Panc1 (cell line): ENCODE results near the gene RPS6KA1. TPM values are rescaled to one million over a fixed set of nuclear protein-coding genes. Genes with fewer than 3 reads are reported as not detected.

ENCODE experiments used
- ATAC-seq: fragments of 200-7000 bp; cut with Tn5 transposase; 2 replicates; pipeline ENCODE4 v1.9.1; 2020; ENCODE audit warnings: mild to moderate bottlenecking, moderate library complexity
- BruUV-seq: library from RNA; stranded (reverse); fragments of 400-500 nt; replicated peaks from 2 replicates; lab custom pipeline; 2021; lab: Mats Ljungman, UMichigan
- CTCF ChIA-PET: fragments of 300-600 bp; sonication (Branson Sonifier 250); formaldehyde crosslinking; loops from one replicate; lab custom pipeline; 2022; ENCODE audit warnings: antibody characterized with exemption; lab: Charles Lee
- POLR2A ChIA-PET: fragments of 300-600 bp; sonication (Branson Sonifier 250); formaldehyde crosslinking; loops from one replicate; lab custom pipeline; 2022; ENCODE audit warnings: antibody characterized with exemption; lab: Charles Lee
- DNase-seq: peaks from one replicate; pipeline ENCODE4 v3.0.0-alpha.2; 2010; ENCODE audit warnings: low read depth, low spot score
- H3K27ac ChIP-seq: 2 replicates; pipeline ENCODE4 v1.5.1; 2011; ENCODE audit warnings: mild to moderate bottlenecking, low read length, inconsistent platforms
- H3K27me3 ChIP-seq: fragments of 200-500 bp; sonication (Bioruptor generic); 2 replicates; pipeline ENCODE4 v1.6.0; 2014; ENCODE audit warnings: low read length, inconsistent platforms; ENCODE audit not compliant: control insufficient read depth, insufficient read depth
- H3K36me3 ChIP-seq: fragments of 200-500 bp; sonication (Bioruptor generic); 2 replicates; pipeline ENCODE4 v1.5.1; 2014; ENCODE audit warnings: inconsistent platforms, mild to moderate bottlenecking, low read length, moderate library complexity; ENCODE audit not compliant: control insufficient read depth, insufficient read depth
- H3K4me1 ChIP-seq: 2 replicates; pipeline ENCODE4 v1.5.1; 2011; ENCODE audit warnings: inconsistent platforms, mild to moderate bottlenecking, low read length, moderate library complexity; ENCODE audit not compliant: control insufficient read depth, insufficient read depth
- H3K4me3 ChIP-seq, 2 experiments: 2 replicates each; pipeline ENCODE4 v1.5.1; 2011 to 2012; ENCODE audit warnings: low read depth in 2 of 2, low read length in 2 of 2, mild to moderate bottlenecking in 2 of 2, inconsistent platforms in 1 of 2, moderate library complexity in 1 of 2
- H3K9me3 ChIP-seq: fragments of 200-500 bp; sonication (Bioruptor generic); 2 replicates; pipeline ENCODE4 v1.5.1; 2014; ENCODE audit warnings: low read depth, mild to moderate bottlenecking, inconsistent platforms, low read length, moderate library complexity; ENCODE audit not compliant: control insufficient read depth, insufficient read depth
- CTCF ChIP-seq: fragments of 450-650 bp; IDR thresholded peaks from 2 replicates; pipeline ENCODE4 v1.5.1; 2017; ENCODE audit warnings: mild to moderate bottlenecking
- POLR2AphosphoS5 ChIP-seq: IDR thresholded peaks from 2 replicates; pipeline ENCODE4 v1.6.1; 2012; ENCODE audit warnings: mild to moderate bottlenecking, low read depth, low read length, moderate library complexity
- SIN3A ChIP-seq: IDR thresholded peaks from 2 replicates; pipeline ENCODE4 v1.6.1; 2012; ENCODE audit warnings: low read depth, mild to moderate bottlenecking, low read length, moderate library complexity, borderline replicate concordance; ENCODE audit not compliant: insufficient read depth
- TCF7L2 ChIP-seq: IDR thresholded peaks from 2 replicates; pipeline ENCODE4 v1.6.1; 2011; ENCODE audit warnings: mild to moderate bottlenecking, low read depth, low read length, inconsistent platforms
- in situ Hi-C: cut with HindIII; loops from 2 replicates; pipeline ENCODE4 v1.10.0; 2016; ENCODE audit warnings: low sequenced_read_pairs, low pct_unique_long_range_greater_than_20kb
- intact Hi-C: fragments of 100-400 bp; cut with micrococcal nuclease; formaldehyde crosslinking; loops from one replicate; pipeline ENCODE4 v1.10.0; 2022; ENCODE audit not compliant: unreplicated experiment
- total RNA-seq: library from RNA; stranded (reverse); gene quantifications from one replicate; pipeline ENCODE4 v1.2.1, GENCODE V29; 2021; ENCODE audit not compliant: unreplicated experiment
- TF ChIP-seq, protein P1 (sequence below), 2 experiments: IDR thresholded peaks; 2 replicates each; pipeline ENCODE4 v1.6.1; 2011 to 2012; ENCODE audit warnings: low read depth in 2 of 2, control low read depth in 1 of 2, low read length in 1 of 2, mild to moderate bottlenecking in 1 of 2, moderate library complexity in 1 of 2; ENCODE audit not compliant: insufficient read depth in 1 of 2

The RPS6KA1 gene
- total RNA-seq, 1 experiment from 2014 or later, result 44.0 TPM

DNA sequence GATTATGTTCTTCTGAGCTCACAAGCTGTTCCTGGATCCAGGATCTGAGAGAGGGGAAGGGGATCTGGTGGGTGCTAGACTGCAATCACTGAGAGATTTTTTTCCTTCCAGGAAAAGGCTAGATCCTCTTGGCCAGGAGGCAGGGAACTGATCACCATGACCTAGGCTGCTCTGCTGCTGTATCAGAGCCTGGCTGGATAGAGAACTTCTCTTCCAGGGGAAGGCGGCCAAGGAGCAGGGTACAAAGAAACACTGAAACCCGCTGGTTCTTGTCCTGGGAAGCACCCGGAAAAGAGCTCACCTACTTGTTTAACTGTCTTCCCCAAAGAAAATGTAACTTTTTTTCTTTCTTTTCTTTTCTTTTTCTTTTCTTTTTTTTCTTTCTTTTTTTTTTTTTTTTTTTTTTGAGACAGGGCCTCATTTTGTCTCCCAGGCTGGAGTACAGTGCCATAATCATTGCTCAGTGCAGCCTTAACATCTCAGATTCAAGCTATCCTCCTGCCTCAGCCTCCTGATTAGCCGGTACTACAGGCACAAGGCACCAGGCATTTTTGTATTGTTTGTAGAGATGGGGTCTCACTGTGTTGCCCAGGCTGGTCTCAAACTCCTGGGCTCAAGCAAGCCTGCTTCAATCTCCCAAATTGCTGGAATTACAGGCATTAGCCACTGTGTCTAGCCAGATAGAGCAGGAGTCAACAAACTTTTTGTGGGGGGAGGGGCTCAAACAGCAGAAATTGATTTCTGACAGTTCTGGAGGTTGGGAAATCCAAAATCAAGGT lies 12.4 kb upstream of the RPS6KA1 start:
- intact Hi-C loops (no loop called here), in situ Hi-C loops (no loop called here)
- BruUV-seq, result no TSS peak
- Histone ChIP-seq H3K4me1 (no peaks in the 10 kb centered on the region), H3K36me3 (no peaks in the 10 kb centered on the region), H3K4me3 (no peak overlapping the region), H3K27me3 (no peaks in the 10 kb centered on the region), H3K27ac (no peak overlapping the region), H3K9me3 (no peaks in the 10 kb centered on the region)
- ATAC-seq (no peak; the same call in 1 of the 2 replicates), DNase-seq (no peak)
- CTCF ChIA-PET, result no interaction called here
- POLR2A ChIA-PET, result interaction anchor here (0.7 to 1.0 kb wide), 2 partner anchors 17 to 1235 kb away, joined by 3 to 15 read pairs; no protein-coding TSS in a partner anchor
- TF ChIP-seq, protein P1, sequence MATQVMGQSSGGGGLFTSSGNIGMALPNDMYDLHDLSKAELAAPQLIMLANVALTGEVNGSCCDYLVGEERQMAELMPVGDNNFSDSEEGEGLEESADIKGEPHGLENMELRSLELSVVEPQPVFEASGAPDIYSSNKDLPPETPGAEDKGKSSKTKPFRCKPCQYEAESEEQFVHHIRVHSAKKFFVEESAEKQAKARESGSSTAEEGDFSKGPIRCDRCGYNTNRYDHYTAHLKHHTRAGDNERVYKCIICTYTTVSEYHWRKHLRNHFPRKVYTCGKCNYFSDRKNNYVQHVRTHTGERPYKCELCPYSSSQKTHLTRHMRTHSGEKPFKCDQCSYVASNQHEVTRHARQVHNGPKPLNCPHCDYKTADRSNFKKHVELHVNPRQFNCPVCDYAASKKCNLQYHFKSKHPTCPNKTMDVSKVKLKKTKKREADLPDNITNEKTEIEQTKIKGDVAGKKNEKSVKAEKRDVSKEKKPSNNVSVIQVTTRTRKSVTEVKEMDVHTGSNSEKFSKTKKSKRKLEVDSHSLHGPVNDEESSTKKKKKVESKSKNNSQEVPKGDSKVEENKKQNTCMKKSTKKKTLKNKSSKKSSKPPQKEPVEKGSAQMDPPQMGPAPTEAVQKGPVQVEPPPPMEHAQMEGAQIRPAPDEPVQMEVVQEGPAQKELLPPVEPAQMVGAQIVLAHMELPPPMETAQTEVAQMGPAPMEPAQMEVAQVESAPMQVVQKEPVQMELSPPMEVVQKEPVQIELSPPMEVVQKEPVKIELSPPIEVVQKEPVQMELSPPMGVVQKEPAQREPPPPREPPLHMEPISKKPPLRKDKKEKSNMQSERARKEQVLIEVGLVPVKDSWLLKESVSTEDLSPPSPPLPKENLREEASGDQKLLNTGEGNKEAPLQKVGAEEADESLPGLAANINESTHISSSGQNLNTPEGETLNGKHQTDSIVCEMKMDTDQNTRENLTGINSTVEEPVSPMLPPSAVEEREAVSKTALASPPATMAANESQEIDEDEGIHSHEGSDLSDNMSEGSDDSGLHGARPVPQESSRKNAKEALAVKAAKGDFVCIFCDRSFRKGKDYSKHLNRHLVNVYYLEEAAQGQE (IDR thresholded peaks at IDR 0.05; ENCODE audit: insufficient read depth in 1 of 2, low read depth in 2 of 2, low read length in 1 of 2), result no peak
- TF ChIP-seq CTCF, result no peak

GRCh38 chr1:26517766-26518049 lies 11.9 kb upstream of the RPS6KA1 start:
- in situ Hi-C loops (no loop called here), intact Hi-C loops (no loop called here)
- Histone ChIP-seq H3K36me3 (no peaks in the 10 kb centered on the region), H3K4me3 (no peak overlapping the region), H3K27me3 (no peaks in the 10 kb centered on the region), H3K27ac (no peak overlapping the region), H3K4me1 (no peaks in the 10 kb centered on the region), H3K9me3 (no peaks in the 10 kb centered on the region)
- ATAC-seq, result no peak
- BruUV-seq, result no TSS peak
- ChIA-PET CTCF (no interaction called here), POLR2A (interaction anchor here (0.7 to 1.0 kb wide), 2 partner anchors 17 to 1236 kb away, joined by 3 to 15 read pairs; no protein-coding TSS in a partner anchor)
- TF ChIP-seq CTCF, result no peak
- no peak for TF ChIP-seq SIN3A
- TF ChIP-seq POLR2AphosphoS5, result no peak
- TF ChIP-seq, protein P1 (IDR thresholded peaks at IDR 0.05; ENCODE audit: insufficient read depth in 1 of 2, low read depth in 2 of 2, low read length in 1 of 2), result no peak
- no peak for TF ChIP-seq TCF7L2
- DNase-seq, result no peak
